SU-DHL-6 (cell line): ENCODE data around the gene ZFAND6.

ENCODE experiments used
- CTCF ChIP-seq: fragments of 200-600 bp; sonication (generic); IDR thresholded peaks from one replicate; pipeline ENCODE4 v1.5.1; 2017; ENCODE audit warnings: antibody characterized with exemption, mild to moderate bottlenecking, low read length, moderate library complexity; ENCODE audit not compliant: insufficient read depth, poor library complexity, severe bottlenecking
- EZH2phosphoT487 ChIP-seq: fragments of 200-600 bp; sonication (generic), shearing (Covaris generic); conservative IDR thresholded peaks from 2 replicates; pipeline ENCODE4 v1.6.1; 2018; ENCODE audit warnings: mild to moderate bottlenecking, antibody characterized with exemption, low read length, moderate library complexity, mixed read lengths

- TF ChIP-seq CTCF: no peak
- TF ChIP-seq EZH2phosphoT487: no peak
These were observed 94.9 kb downstream of the ZFAND6 start for GRCh38 chr15:80154336-80154735.
